ENCODE data around the gene KCNG2. TPM values are rescaled to one million over a fixed set of nuclear protein-coding genes. Genes with fewer than 3 reads are reported as not detected.

The KCNG2 gene
- total and polyA plus RNA-seq, 2 of the 4 experiments (the other 2 are of a cell fraction) = not detected

DNA sequence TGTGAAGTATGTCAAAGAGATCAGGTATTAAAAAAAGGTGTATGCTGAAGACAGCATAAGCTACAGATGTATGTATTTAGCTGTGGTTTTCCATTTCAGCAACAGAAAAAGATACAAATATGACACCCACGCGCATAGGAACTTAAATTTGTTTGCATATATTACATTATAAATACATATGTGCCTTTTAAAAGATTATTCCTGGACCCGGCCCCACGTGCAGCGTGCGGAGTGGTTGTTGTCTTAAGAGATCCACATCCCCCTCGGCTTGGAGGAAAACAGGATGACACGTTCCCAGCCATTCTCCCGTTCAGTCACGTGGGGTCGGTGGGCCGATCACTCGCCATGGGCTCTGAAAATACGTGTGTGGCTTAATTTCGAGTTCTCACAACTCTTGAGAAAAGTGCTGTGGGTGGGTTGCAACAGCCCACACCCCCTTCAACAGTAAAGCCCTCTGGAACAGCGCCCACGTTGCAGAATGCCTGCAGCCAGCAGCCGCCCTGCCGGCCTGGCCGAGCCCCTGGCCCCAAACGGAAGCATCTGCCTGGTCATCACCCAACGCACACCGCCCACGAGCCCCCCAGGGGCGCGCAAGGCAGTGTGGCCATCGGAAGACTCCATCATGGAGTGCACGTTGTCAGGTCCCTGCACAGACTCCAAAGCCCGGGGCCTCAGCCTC, 18.6 kb upstream of the KCNG2 start:
- no peak overlapping the region for H2BK15ac ChIP-seq (ENCODE audit: low read depth, low read length)
- in situ Hi-C loops (cut with MboI; ENCODE audit: low sequenced_read_pairs) = no loop called here
- peaks cover 30% of the 10 kb centered on the region for H3K27me3 ChIP-seq (ENCODE audit: control insufficient read depth, insufficient read depth, low read length)
- H3K9me3 ChIP-seq (ENCODE audit: control insufficient read depth, insufficient read depth, low read length) = peaks cover 5% of the 10 kb centered on the region; the same call in 1 of the 2 replicates
- no TSS peak for BruUV-seq (replicated peaks)
- H4K91ac ChIP-seq (ENCODE audit: insufficient read depth, low read depth, low read length) = no peak overlapping the region
- POLR2A ChIA-PET (ENCODE audit: unreplicated experiment) = no interaction called here
- no peak overlapping the region for H4K8ac ChIP-seq (ENCODE audit: low read depth in 2 of 2, low read length in 2 of 2)
- H3K4me3 ChIP-seq (ENCODE audit: insufficient read depth, low read depth, low read length) = no peak overlapping the region
- no peak overlapping the region for H2BK120ac ChIP-seq (ENCODE audit: low read depth, low read length)
- WGBS, 2 experiments (ENCODE audit: extremely low coverage in 2 of 2, insufficient read length in 1 of 2) = 76% methylated on average over 17 of the region's 29 CpGs; no CpG with 5 or more reads in 1 of the 2 experiments
- H3K56ac ChIP-seq (ENCODE audit: extremely low read depth, insufficient read depth, low read length) = no peak overlapping the region
- no peaks in the 10 kb centered on the region for H3K9me1 ChIP-seq (ENCODE audit: insufficient read depth, low read length)
- H3K27ac ChIP-seq (ENCODE audit: insufficient read depth, low read length) = no peak overlapping the region
- H4K5ac ChIP-seq (ENCODE audit: low read depth, low read length) = no peak overlapping the region
- H3K36me3 ChIP-seq (ENCODE audit: control insufficient read depth, insufficient read depth, low read length) = no peaks in the 10 kb centered on the region
- no peak overlapping the region for H3K18ac ChIP-seq (ENCODE audit: low read depth, low read length)
- H3K9ac ChIP-seq (ENCODE audit: low read depth, low read length) = no peak overlapping the region
- no peaks in the 10 kb centered on the region for H3K79me1 ChIP-seq (ENCODE audit: low read depth in 1 of 2, low read length in 2 of 2)
- no peak overlapping the region for H3K14ac ChIP-seq (replicated peaks; ENCODE audit: low read depth, low read length)
- TF ChIP-seq MXI1 (IDR thresholded peaks at IDR 0.05; ENCODE audit: borderline replicate concordance, low read depth, low read length) = no peak
- no peak for TF ChIP-seq RFX5 (IDR thresholded peaks at IDR 0.05; ENCODE audit: low read depth, low read length)
- TF ChIP-seq CHD1 (IDR thresholded peaks at IDR 0.05; ENCODE audit: low read depth, low read length) = no peak
- no peak for TF ChIP-seq MAZ (IDR thresholded peaks at IDR 0.05; ENCODE audit: borderline replicate concordance, low read depth, low read length)
- no peak for TF ChIP-seq FOS (IDR thresholded peaks at IDR 0.05; ENCODE audit: low read depth, low read length)
- TF ChIP-seq SMC3 (IDR thresholded peaks at IDR 0.05; ENCODE audit: low read depth, low read length) = no peak
- TF ChIP-seq BHLHE40 (IDR thresholded peaks at IDR 0.05; ENCODE audit: low read depth, low read length) = no peak
- no peak for TF ChIP-seq RAD21 (IDR thresholded peaks at IDR 0.05; ENCODE audit: low read length)
- H2AK5ac ChIP-seq (ENCODE audit: low read depth, low read length) = no peak overlapping the region
- no peak overlapping the region for H2AK9ac ChIP-seq (replicated peaks; ENCODE audit: low read depth, low read length, poor library complexity)
- DNase-seq (no peak), ATAC-seq (ENCODE audit: low read depth) (no peak)
- no peak overlapping the region for H2BK20ac ChIP-seq (ENCODE audit: low read depth, low read length)
- intact Hi-C loops (cut with micrococcal nuclease) = no loop called here
- no peak overlapping the region for H3K23ac ChIP-seq (ENCODE audit: low read depth, low read length)
- H2BK5ac ChIP-seq (ENCODE audit: low read depth, low read length, poor library complexity, severe bottlenecking) = no peak overlapping the region
- H4K20me1 ChIP-seq (ENCODE audit: insufficient read depth, low read length) = no peaks in the 10 kb centered on the region
- no peak overlapping the region for H3K4ac ChIP-seq (ENCODE audit: low read depth, low read length)
- H3K4me2 ChIP-seq (ENCODE audit: low read depth, low read length) = no peak overlapping the region
- dilution Hi-C loops (cut with HindIII; ENCODE audit: low sequenced_read_pairs, unreplicated experiment) = no loop called here
- CTCF ChIA-PET = no interaction called here
- H2AFZ ChIP-seq (replicated peaks; ENCODE audit: low read length, poor library complexity) = no peak overlapping the region
- H3K4me1 ChIP-seq (ENCODE audit: control insufficient read depth, insufficient read depth, low read length) = no peaks in the 10 kb centered on the region

All from IMR-90 (cell line).